Endothelial cell (in vitro differentiated cells): ENCODE results near the gene RPS6KB1. TPM values are rescaled to one million over a fixed set of nuclear protein-coding genes. Genes with fewer than 3 reads are reported as not detected.
"Not testable (repeated sequence)": the region's sequence is repeated elsewhere in the genome, so short reads cannot be mapped to it uniquely, and the experiment has no call there.

Experiments used
- DNase-seq: peaks from one replicate; pipeline ENCODE4 v3.0.0; 2021; ENCODE audit warnings: low spot score
- H3K27ac Mint-ChIP-seq: one replicate; pipeline ENCODE4 v1.8.0; 2021; ENCODE audit warnings: mixed read lengths, inconsistent platforms; ENCODE audit not compliant: unreplicated experiment
- H3K27me3 Mint-ChIP-seq: one replicate; pipeline ENCODE4 v1.8.0; 2021; ENCODE audit warnings: mild to moderate bottlenecking, moderate library complexity, mixed read lengths, inconsistent platforms; ENCODE audit not compliant: unreplicated experiment
- H3K36me3 Mint-ChIP-seq: one replicate; pipeline ENCODE4 v1.8.0; 2021; ENCODE audit warnings: mild to moderate bottlenecking, low read depth, mixed read lengths, inconsistent platforms; ENCODE audit not compliant: unreplicated experiment
- H3K4me1 Mint-ChIP-seq: one replicate; pipeline ENCODE4 v1.8.0; 2021; ENCODE audit warnings: mild to moderate bottlenecking, mixed read lengths, inconsistent platforms; ENCODE audit not compliant: unreplicated experiment
- H3K4me3 Mint-ChIP-seq: one replicate; pipeline ENCODE4 v1.8.0; 2021; ENCODE audit warnings: mild to moderate bottlenecking, mixed read lengths, inconsistent platforms; ENCODE audit not compliant: unreplicated experiment
- H3K9me3 Mint-ChIP-seq: one replicate; pipeline ENCODE4 v1.8.0; 2021; ENCODE audit warnings: mixed read lengths, inconsistent platforms; ENCODE audit not compliant: unreplicated experiment
- CTCF ChIP-seq: fragments of 200-600 bp; sonication (generic); IDR thresholded peaks from one replicate; pipeline ENCODE4 v1.5.0; 2021; ENCODE audit warnings: antibody characterized with exemption; ENCODE audit not compliant: unreplicated experiment
- total RNA-seq: library from RNA; stranded (reverse); fragmentation: NEBNext Ultra II Directional; extraction: Animal tissue kit (Norgen Biotek cat#: 25700); gene quantifications from one replicate; pipeline ENCODE4 v1.2.1, GENCODE V29; 2021; ENCODE audit not compliant: unreplicated experiment

Gene RPS6KB1
- total RNA-seq, 1 donor from 2014 or later, result 30.4 TPM

GRCh38 chr17:59933317-59933716, 40.4 kb downstream of the RPS6KB1 start:
- not testable (repeated sequence) for H3K4me3 Mint-ChIP-seq, DNase-seq, H3K4me1 Mint-ChIP-seq, H3K9me3 Mint-ChIP-seq, H3K27ac Mint-ChIP-seq, H3K27me3 Mint-ChIP-seq
- peaks cover 25% of the 10 kb centered on the region for H3K36me3 Mint-ChIP-seq

- not testable (repeated sequence) for H3K4me1 Mint-ChIP-seq, H3K27me3 Mint-ChIP-seq, H3K27ac Mint-ChIP-seq, H3K4me3 Mint-ChIP-seq, DNase-seq, H3K9me3 Mint-ChIP-seq
- H3K36me3 Mint-ChIP-seq, result peaks cover 23% of the 10 kb centered on the region
Measured at GRCh38 chr17:59940697-59941096, 47.8 kb downstream of the RPS6KB1 start.

- no peaks in the 10 kb centered on the region for H3K4me1 Mint-ChIP-seq
- H3K4me3 Mint-ChIP-seq, result no peak overlapping the region
- H3K9me3 Mint-ChIP-seq, result no peaks in the 10 kb centered on the region
- DNase-seq, result no peak
- no peak for TF ChIP-seq CTCF
- H3K36me3 Mint-ChIP-seq, result peaks cover 21% of the 10 kb centered on the region
- no peak overlapping the region for H3K27ac Mint-ChIP-seq
- H3K27me3 Mint-ChIP-seq, result no peaks in the 10 kb centered on the region
Measured at GRCh38 chr17:59941131-59941530, 48.2 kb downstream of the RPS6KB1 start.

GRCh38 chr17:59946433-59946832, 53.5 kb downstream of the RPS6KB1 start:
- not testable (repeated sequence) for H3K27me3 Mint-ChIP-seq, H3K27ac Mint-ChIP-seq, DNase-seq, H3K4me1 Mint-ChIP-seq, H3K9me3 Mint-ChIP-seq
- Mint-ChIP-seq H3K36me3 (peaks cover 16% of the 10 kb centered on the region), H3K4me3 (peak overlapping the region; percentile 28)

- not testable (repeated sequence) for H3K27me3 Mint-ChIP-seq, H3K9me3 Mint-ChIP-seq, H3K4me1 Mint-ChIP-seq, DNase-seq, H3K4me3 Mint-ChIP-seq, H3K27ac Mint-ChIP-seq
- peaks cover 13% of the 10 kb centered on the region for H3K36me3 Mint-ChIP-seq
Measured at GRCh38 chr17:59947310-59947709, 54.4 kb downstream of the RPS6KB1 start.

- no peak overlapping the region for H3K4me3 Mint-ChIP-seq
- no peak for DNase-seq
- no peak overlapping the region for H3K27ac Mint-ChIP-seq
- peaks cover 5% of the 10 kb centered on the region for H3K36me3 Mint-ChIP-seq
- no peaks in the 10 kb centered on the region for H3K9me3 Mint-ChIP-seq
- H3K27me3 Mint-ChIP-seq, result no peaks in the 10 kb centered on the region
- no peak for TF ChIP-seq CTCF
- H3K4me1 Mint-ChIP-seq, result no peaks in the 10 kb centered on the region
Measured at GRCh38 chr17:59950049-59950448, 57.1 kb downstream of the RPS6KB1 start.

- Mint-ChIP-seq H3K27ac (no peak overlapping the region), H3K9me3 (no peaks in the 10 kb centered on the region), H3K4me1 (no peaks in the 10 kb centered on the region), H3K27me3 (peaks cover 1% of the 10 kb centered on the region), H3K4me3 (no peak overlapping the region), H3K36me3 (no peaks in the 10 kb centered on the region)
- DNase-seq, result no peak
- TF ChIP-seq CTCF, result no peak
Measured at GRCh38 chr17:59954856-59955255, 61.9 kb downstream of the RPS6KB1 start.

- not testable (repeated sequence) for H3K27me3 Mint-ChIP-seq, H3K36me3 Mint-ChIP-seq, H3K4me1 Mint-ChIP-seq, H3K4me3 Mint-ChIP-seq, DNase-seq, H3K27ac Mint-ChIP-seq, H3K9me3 Mint-ChIP-seq
Measured at GRCh38 chr17:59959574-59959973, 66.7 kb downstream of the RPS6KB1 start.
